ENCODE results near the gene RASIP1.
"Not testable (repeated sequence)": the region's sequence is repeated elsewhere in the genome, so short reads cannot be mapped to it uniquely, and the experiment has no call there.

Gene RASIP1

GRCh38 chr19:48740164-48740972, at the start of gene RASIP1:
Gene RASIP1 (minus strand): TSS chr19:48740610. CDS start chr19:48740282, 328 bp downstream.
- DNase-seq (ENCODE audit: insufficient read length, low spot score) (no peak), FAIRE-seq (no peak)

DNA sequence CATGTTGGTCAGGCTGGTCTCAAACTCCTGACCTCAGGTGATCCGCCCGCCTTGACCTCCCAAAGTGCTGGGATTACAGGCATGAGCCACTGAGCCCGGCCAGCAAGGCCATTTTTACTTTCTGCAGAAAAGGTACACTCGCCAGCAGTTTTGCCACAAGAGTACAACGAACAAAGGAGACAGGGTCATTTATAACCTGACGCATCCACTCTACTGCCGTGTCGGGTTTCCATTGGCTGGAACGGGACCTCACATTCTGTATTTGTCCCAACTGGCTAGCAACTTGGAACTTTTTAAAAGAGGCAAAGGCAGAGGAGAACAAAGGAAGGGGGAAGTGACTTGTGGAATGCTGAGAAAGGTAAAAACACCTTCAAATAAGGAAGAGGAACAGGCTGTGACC, 46.9 kb upstream of the RASIP1 start:
- DNase-seq (ENCODE audit: insufficient read length, low spot score); FAIRE-seq: not testable (repeated sequence)

GRCh38 chr19:48786422-48786821, 46.0 kb upstream of the RASIP1 start:
- not testable (repeated sequence) for FAIRE-seq; DNase-seq (ENCODE audit: insufficient read length, low spot score)

GRCh38 chr19:48784527-48784926, 44.1 kb upstream of the RASIP1 start:
- DNase-seq (ENCODE audit: insufficient read length, low spot score), result no peak

DNA sequence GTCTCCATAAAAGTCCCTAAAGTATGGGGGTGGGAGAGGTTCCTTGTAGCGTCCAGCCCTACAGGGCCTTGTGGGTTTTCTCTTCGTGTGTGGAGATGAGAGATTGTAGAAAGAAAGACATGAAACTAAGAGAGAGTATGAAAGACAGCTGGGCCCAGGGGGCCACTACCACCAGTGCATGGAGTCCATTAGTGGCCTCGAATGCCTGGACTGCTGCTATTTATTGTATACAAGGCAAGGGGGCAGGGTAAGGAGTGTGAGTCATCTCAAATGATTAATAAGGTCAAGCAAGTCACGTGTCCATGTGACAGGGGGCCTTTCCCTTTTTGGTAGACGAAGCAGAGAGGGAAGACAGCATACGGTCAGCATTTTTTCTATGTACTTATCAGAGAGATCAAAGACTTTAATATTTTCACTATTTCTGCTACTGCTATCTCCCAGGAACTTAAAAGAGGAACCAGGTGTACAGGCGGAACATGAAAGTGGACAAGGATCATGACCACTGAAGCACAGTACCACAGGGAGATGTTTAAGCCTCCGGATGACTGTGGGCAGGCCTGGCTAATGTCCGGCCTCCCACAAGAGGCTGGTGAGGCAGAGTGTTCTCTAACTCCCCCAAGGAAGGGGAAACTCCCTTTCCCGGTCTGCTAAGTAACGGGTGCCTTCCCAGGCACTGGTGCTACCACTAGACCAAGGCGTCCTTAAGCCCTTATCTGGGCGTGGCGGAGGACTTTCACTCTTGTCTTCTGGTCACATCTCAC, 40.4 kb upstream of the RASIP1 start:
- DNase-seq (ENCODE audit: insufficient read length, low spot score) (no peak), FAIRE-seq (no peak)

More at GRCh38 chr19:48784527-48784926, 44.1 kb upstream of the RASIP1 start:
- FAIRE-seq, result no peak

DNA sequence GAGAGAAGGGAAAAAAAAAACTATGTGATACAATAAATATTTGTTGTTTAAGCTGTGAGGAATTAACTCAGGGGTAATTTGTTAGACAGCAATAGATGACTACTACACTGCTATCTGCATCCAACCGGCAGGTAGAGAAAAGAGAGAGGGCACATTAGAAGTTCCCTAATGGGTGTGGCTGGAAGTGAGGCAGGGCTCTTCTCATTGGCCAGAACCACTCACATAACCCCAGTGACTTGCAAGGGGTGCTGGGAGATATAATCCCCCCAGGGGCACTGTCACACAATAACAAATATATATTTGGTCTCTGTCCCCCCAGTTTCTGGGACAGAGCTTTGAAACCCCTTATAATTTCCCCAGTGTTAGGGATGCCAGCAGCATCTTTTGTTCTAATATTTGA, 39.2 kb upstream of the RASIP1 start:
- FAIRE-seq (no peak), DNase-seq (ENCODE audit: insufficient read length, low spot score) (no peak)

DNA sequence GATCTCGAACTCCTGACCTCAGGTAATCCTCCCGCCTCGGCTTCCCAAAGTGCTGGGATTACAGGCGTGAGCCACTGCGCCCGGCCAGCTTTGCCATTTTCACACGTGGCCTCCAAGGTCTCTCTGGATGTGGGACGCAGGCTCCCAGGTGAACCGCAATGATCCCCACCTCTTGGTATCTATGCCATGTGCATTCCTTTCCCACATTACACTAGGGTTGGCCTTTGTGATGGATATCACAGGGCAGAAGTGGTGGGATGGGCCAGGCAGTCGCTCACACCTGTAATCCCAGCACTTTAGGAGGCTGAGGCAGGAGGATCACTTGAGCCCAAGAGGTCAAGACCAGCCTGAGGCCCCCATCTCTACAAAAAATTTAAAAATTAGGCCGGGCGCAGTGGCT, 37.3 kb upstream of the RASIP1 start:
- DNase-seq (ENCODE audit: insufficient read length, low spot score) (no peak), FAIRE-seq (no peak)

DNA sequence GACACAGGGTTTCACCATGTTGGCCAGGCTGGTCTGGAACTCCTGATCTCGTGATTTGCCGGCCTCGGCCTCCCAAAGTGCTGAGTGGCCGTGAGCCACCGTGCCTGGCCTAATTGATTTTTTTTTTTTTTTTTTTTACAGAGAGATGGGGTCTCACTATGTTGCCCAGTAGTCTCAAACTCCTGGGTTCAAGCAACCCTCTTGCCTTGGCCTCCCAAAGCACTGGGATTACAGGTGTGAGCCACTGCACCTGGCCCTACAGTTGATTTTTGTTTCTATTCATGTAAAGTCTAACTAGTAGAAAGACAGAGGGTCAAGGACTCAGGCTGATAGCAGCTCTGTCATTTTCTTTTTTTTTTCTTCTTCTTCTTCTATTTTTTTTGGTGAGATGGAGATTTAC, 36.7 kb upstream of the RASIP1 start:
- no peak for DNase-seq (ENCODE audit: insufficient read length, low spot score)
- FAIRE-seq, result no peak

DNA sequence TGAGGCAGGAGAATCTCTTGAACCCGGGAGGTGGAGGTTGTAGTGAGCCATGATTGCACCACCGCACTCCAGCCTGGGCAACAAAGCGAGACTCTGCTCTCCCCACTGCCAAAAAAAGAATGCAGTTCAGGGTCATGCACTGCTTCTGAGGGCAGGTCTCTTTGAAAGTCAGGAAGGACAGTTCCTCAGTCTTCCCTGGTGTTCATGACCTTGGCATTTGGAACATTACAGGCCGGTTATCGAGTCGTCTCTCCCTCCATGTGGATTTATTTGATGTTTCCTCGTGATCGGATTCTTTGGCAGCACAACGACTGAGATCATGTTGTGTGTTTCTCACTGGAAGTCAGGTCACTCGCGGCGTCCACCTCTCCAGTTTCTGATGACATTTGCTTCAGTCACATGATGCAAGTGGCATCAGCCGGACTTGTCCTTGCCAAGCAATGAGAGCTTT, 32.1 kb upstream of the RASIP1 start:
- DNase-seq (ENCODE audit: insufficient read length, low spot score) (no peak), FAIRE-seq (no peak)

DNA sequence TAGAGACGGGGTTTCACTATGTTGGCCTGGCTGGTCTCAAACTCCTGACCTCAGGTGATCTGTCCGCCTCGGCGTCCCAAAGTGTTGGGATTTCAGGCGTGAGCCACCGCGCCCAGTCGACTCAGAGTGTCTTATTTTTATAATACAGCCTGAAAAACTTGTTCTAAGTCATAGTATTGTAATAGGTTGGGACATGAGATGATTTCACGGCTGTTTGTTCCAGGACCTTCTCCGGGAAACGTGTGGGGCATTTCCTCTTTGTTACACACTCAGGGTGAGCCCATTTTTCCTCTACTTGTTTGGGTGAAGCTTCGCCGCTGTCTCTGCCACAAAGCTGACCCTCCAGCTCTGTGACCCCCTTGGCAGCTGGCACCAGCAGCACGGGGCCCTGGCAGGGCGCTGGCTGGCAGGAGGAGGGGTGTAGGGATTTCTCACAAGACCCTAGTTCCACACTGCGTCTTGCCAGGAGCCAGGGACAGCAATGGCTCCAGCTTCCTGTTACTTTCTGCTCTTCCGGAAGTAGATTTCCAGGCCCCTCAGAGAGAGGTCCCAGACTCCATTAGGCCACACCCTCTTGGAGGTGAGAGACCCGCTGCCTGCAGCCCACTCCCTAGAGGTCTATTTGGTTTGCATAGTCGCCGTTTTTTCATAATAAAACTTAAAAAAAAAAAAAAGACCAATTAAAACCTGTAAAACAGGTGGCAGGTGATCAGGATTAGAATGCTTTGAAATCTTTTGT, 30.5 kb upstream of the RASIP1 start:
- FAIRE-seq (no peak), DNase-seq (ENCODE audit: insufficient read length, low spot score) (no peak)

DNA sequence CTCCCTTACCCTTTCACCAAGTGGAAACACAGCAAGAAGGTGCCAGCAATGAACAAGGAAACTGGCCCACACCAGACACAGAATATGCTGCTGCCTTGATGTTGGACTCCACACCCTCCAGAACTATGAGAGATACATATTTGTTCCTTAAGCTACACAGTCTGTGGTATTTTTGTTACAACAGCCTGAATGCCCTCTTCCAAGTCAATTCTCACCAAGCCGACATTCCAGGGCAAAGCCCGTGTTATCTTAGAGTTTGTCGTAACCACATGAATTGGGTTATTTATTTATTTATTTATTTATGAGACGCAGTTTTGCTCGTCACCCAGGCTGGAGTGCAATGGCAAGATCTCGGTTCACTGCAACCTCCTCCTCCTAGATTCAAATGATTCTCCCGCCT, 29.9 kb upstream of the RASIP1 start:
- no peak for DNase-seq (ENCODE audit: insufficient read length, low spot score)

DNA sequence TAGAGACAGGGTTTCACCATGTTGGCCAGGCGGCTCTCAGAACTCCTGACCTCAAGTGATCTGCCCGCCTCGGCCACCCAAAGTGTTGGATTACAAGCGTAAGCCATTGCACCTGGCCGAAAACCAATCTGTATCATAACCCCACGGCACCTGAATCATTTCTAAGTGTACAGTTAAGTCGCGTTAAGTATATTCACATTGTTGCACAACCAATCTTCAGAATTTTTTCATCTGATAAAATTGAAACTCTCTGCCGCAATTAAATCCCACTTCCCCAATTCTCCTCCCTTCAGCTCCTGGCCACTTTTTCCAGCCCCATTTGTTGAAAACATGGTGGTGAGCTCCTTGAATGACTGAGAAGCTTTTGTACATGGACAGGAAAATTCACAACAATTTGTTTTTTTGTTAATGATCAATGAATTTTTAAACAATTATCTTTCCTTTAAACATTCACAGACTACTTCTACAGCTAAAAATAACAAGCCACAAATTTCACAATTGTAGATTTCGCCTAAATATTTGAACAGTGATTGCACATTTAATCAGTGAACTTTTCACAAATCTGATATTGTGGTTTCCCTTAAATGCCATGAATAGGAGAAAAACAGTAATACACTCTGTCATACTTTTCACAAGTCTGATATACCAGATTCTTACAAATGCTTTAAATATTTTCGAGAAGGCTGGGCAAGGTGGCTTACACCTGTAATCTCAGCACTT, 28.7 kb upstream of the RASIP1 start:
- no peak for FAIRE-seq
- no peak for DNase-seq (ENCODE audit: insufficient read length, low spot score)

More for the DNA sequence above, 29.9 kb upstream of the RASIP1 start:
- no peak for FAIRE-seq

GRCh38 chr19:48768171-48768753, 27.9 kb upstream of the RASIP1 start:
- FAIRE-seq; DNase-seq (ENCODE audit: insufficient read length, low spot score): not testable (repeated sequence)

DNA sequence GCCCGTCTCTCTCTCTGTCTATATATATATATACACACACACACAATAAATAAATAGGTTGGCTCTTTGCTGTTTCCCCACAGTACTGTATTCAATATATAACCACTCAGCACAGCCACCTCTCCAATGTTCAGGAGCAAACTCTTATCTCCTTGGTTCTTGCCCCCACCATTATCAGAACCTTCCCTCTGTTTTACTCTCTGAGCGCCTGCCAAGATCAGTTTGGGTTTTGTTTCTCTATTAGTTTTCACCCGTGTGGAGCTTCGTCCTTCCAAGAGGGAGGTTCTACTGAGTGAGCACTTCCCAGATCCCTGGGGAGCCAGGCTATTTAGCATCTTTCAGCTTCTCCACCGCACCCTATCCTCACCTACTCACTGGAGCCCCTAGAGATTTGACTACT, 25.4 kb upstream of the RASIP1 start:
- not testable (repeated sequence) for DNase-seq (ENCODE audit: insufficient read length, low spot score); FAIRE-seq

- FAIRE-seq (no peak), DNase-seq (ENCODE audit: insufficient read length, low spot score) (no peak)
These were observed 20.2 kb upstream of the RASIP1 start for GRCh38 chr19:48760504-48761205.

DNA sequence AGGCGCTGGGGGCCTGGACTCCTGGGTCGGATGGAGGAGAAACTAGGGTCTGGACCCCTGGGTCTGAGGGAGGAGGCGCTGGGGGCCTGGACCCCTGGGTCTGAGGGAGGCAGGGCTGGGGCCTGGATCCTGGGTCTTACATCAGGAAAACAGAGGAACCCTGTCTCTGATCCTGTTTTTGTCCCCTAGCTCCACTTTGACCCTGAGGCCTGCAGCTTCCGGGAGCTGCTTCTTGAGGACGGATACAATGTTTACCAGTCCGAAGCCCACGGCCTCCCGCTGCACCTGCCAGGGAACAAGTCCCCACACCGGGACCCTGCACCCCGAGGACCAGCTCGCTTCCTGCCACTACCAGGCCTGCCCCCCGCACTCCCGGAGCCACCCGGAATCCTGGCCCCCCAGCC, 17.3 kb upstream of the RASIP1 start:
- FAIRE-seq, result no peak
- no peak for DNase-seq (ENCODE audit: insufficient read length, low spot score)

DNA sequence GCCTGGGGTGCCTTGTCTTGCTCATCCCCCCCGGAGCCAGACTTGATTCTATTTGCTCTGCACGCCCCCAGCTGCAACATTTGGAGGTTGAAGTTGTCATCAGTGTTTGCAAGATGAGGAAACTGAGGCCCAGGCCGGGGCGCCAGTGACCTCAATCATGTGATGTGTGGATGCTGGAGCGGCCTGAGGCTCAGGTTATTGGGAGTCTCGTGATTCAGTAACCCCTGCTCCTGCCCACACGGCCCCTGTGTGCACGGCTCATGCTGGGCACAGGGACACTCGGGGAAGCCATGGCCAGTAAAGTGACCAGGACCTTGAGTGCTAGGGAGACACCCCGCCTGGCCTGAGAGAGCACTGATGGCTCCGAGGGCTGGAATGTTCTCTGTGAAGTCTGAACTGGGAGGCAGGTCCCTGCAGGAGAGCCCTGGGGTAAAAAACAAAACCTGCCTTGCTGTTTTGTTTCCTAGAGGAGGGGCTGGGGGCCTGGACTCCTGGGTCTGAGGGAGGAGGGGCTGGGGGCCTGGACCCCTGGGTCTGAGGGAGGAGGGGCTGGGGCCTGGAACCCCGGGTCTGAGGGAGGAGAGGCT, 16.8 kb upstream of the RASIP1 start:
- DNase-seq (ENCODE audit: insufficient read length, low spot score) (no peak), FAIRE-seq (no peak)

DNA sequence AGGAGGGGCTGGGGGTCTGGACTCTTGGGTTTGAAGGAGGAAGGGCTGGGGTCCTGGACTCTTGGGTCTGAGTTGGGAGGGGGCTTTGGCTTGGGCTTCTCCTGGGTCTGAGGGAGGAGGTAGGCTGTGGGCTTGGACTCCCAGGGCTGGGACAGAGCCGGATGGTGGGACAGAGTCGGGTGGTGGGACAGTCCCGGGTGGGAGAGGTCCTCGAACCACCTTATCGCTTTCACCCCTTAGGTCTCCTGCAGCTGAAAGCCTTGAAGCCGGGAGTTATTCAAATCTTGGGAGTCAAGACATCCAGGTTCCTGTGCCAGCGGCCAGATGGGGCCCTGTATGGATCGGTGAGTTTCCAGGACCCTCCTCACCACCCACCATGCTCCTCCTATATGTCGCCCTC, 16.3 kb upstream of the RASIP1 start:
- FAIRE-seq (no peak), DNase-seq (ENCODE audit: insufficient read length, low spot score) (no peak)

DNA sequence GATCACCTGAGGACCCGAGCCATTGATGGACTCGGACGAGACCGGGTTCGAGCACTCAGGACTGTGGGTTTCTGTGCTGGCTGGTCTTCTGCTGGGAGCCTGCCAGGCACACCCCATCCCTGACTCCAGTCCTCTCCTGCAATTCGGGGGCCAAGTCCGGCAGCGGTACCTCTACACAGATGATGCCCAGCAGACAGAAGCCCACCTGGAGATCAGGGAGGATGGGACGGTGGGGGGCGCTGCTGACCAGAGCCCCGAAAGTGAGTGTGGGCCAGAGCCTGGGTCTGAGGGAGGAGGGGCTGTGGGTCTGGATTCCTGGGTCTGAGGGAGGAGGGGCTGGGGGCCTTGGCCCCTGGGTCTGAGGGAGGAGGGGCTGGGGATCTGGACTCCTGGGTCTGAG, 15.8 kb upstream of the RASIP1 start:
- FAIRE-seq (no peak), DNase-seq (ENCODE audit: insufficient read length, low spot score) (no peak)
